HepG2 (cell line): ENCODE measurements around the gene SLC11A1.

Experiments used
- CBX5 ChIP-seq: sonication (generic); formaldehyde crosslinking; IDR thresholded peaks from 2 replicates; pipeline ENCODE4 v1.4.0; 2020; ENCODE audit warnings: missing genetic modification reagents, borderline replicate concordance
- EED ChIP-seq: sonication (generic); formaldehyde crosslinking; IDR thresholded peaks from 2 replicates; pipeline ENCODE4 v1.5.0; 2020; ENCODE audit warnings: mild to moderate bottlenecking, missing genetic modification reagents
- FOXK2 ChIP-seq: fragments of 450-650 bp; IDR thresholded peaks from 2 replicates; pipeline ENCODE4 v1.6.1; 2016
- HMGXB3 ChIP-seq: sonication (generic); formaldehyde crosslinking; IDR thresholded peaks from 2 replicates; pipeline ENCODE4 v1.4.0; 2020; ENCODE audit warnings: missing genetic modification reagents, borderline replicate concordance
- JUN ChIP-seq: sonication (generic); formaldehyde crosslinking; IDR thresholded peaks from 2 replicates; pipeline ENCODE4 v1.4.0; 2020; ENCODE audit warnings: mild to moderate bottlenecking, missing genetic modification reagents
- PATZ1 ChIP-seq: sonication (generic); formaldehyde crosslinking; IDR thresholded peaks from 2 replicates; pipeline ENCODE4 v1.4.0; 2020; ENCODE audit warnings: missing genetic modification reagents
- PRDM10 ChIP-seq: sonication (generic); formaldehyde crosslinking; IDR thresholded peaks from 2 replicates; pipeline ENCODE4 v1.4.0; 2020; ENCODE audit warnings: low read depth, missing genetic modification reagents
- SMC3 ChIP-seq: IDR thresholded peaks from 2 replicates; pipeline ENCODE4 v1.6.1; 2011; ENCODE audit warnings: low read length, improper control_type of control experiment
- ZFP36 ChIP-seq: fragments of 150-350 bp; IDR thresholded peaks from 2 replicates; pipeline ENCODE4 v1.6.1; 2018; ENCODE audit warnings: borderline replicate concordance, low read length, low read depth; ENCODE audit not compliant: partially characterized antibody
- ZNF274 ChIP-seq: sonication (generic); formaldehyde crosslinking; IDR thresholded peaks from 2 replicates; pipeline ENCODE4 v1.5.1; 2020; ENCODE audit warnings: mild to moderate bottlenecking, missing genetic modification reagents
- ZNF331 ChIP-seq: sonication (generic); formaldehyde crosslinking; IDR thresholded peaks from 2 replicates; pipeline ENCODE4 v1.4.0; 2020; ENCODE audit warnings: missing genetic modification reagents

- TF ChIP-seq ZNF331 (CRISPR knock-in tag) (no peak), SMC3 (no peak), PRDM10 (CRISPR knock-in tag) (no peak), FOXK2 (no peak), ZNF274 (CRISPR knock-in tag) (no peak), ZFP36 (no peak), EED (CRISPR knock-in tag) (no peak), CBX5 (CRISPR knock-in tag) (no peak), JUN (CRISPR knock-in tag) (no peak), PATZ1 (CRISPR knock-in tag) (no peak), HMGXB3 (no peak)
Measured at GRCh38 chr2:218434456-218434855, 52.4 kb downstream of the SLC11A1 start.
